ENCODE data around the gene PLIN5. TPM values are rescaled to one million over a fixed set of nuclear protein-coding genes. Genes with fewer than 3 reads are reported as not detected.

The PLIN5 gene
- total RNA-seq, 1 donor from 2014 or later: 17.1 TPM

DNA sequence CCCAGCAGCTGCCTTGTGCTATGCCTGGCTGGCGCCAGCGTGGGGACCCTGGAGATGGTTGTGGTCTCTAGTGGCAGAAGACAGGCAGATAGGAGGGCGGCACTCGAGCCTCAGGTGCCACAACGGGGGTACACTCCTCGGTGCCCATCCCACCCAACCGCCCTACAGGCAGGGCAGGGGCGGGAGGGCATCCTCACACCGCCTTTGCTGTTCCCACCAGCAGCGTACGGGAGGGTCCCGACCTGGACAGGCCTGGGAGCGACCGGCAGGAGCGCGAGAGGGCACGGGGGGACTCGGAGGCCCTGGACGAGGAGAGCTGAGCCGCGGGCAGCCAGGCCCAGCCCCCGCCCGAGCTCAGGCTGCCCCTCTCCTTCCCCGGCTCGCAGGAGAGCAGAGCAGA lies 33.3 kb downstream of the PLIN5 start:
- TF ChIP-seq, protein P1, sequence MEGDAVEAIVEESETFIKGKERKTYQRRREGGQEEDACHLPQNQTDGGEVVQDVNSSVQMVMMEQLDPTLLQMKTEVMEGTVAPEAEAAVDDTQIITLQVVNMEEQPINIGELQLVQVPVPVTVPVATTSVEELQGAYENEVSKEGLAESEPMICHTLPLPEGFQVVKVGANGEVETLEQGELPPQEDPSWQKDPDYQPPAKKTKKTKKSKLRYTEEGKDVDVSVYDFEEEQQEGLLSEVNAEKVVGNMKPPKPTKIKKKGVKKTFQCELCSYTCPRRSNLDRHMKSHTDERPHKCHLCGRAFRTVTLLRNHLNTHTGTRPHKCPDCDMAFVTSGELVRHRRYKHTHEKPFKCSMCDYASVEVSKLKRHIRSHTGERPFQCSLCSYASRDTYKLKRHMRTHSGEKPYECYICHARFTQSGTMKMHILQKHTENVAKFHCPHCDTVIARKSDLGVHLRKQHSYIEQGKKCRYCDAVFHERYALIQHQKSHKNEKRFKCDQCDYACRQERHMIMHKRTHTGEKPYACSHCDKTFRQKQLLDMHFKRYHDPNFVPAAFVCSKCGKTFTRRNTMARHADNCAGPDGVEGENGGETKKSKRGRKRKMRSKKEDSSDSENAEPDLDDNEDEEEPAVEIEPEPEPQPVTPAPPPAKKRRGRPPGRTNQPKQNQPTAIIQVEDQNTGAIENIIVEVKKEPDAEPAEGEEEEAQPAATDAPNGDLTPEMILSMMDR (IDR thresholded peaks at IDR 0.05): no peak
- Histone ChIP-seq H3K27me3 (no peaks in the 10 kb centered on the region), H3K4me3 (no peak overlapping the region), H3K27ac (no peak overlapping the region), H3K4me1 (no peaks in the 10 kb centered on the region), H3K36me3 (peaks cover 58 to 80% of the 10 kb centered on the region in 2 donors), H3K9me3 (no peaks in the 10 kb centered on the region)
- no peak for DNase-seq (ENCODE audit: low spot score in 2 of 2)
- intact Hi-C loops (cut with DNase I): no loop called here

DNA sequence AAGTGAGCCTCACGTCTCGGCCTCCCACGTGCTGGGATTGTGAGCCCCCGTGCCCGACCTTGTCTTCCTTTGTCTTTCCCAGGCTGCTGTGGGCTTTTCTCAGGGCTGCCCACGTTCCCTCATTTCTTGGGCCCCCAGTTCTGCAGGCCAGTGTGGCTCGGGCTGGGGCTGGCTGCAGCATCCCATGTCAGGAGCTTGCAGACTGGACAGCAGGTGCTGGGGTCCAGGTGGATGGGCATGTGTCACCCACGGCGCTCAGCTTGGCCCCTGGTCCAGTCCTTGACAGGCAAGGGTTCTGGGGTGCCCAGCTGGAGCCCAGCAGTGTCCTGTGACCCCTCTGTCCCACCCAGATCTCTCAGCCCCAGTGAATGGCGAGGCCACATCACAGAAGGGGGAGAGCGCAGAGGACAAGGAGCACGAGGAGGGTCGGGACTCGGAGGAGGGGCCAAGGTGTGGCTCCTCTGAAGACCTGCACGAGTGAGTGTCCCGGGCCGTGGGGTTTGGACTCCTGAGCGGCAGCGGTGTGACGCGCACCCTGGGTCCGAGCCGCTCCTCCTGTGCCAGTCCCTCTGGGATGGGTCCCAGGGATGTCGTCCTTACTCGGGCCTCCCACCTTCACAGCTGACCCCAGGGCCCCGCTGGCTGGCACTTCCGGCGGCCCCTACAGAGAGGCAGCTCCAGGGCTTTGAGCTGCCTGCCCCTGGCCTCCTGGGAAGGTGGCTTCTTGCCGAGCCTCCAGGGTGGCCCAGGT lies 34.0 kb downstream of the PLIN5 start:
- intact Hi-C loops (cut with DNase I): no loop called here
- H3K36me3 ChIP-seq: peaks cover 65 to 87% of the 10 kb centered on the region in 2 donors

DNA sequence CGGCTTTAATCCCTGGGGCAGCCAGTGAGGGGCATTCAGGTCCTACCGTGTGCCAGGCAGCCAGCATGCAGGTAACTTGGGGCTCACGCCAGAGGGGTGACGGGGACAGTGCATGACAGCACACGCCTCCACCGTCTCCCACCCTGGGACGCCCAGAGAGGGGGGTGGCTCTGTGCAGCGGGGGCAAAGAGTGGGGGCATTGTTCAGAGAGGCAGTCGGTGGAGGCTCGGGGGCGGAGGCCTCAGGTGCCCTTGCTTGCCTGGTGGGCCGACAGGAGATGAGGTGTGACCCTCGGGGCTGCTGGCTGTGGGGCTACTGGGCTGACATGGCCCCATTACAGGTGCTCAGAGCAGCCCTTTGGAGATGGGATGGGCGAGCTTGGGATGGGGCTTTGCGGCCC lies 35.2 kb downstream of the PLIN5 start:
- peaks cover 71 to 89% of the 10 kb centered on the region in 2 donors for H3K36me3 ChIP-seq
- no peak overlapping the region for H3K27ac ChIP-seq
- DNase-seq (ENCODE audit: low spot score in 2 of 2): no peak
- no peaks in the 10 kb centered on the region for H3K4me1 ChIP-seq
- intact Hi-C loops (cut with DNase I): no loop called here
- no peak overlapping the region for H3K4me3 ChIP-seq
- no peaks in the 10 kb centered on the region for H3K27me3 ChIP-seq
- H3K9me3 ChIP-seq: no peaks in the 10 kb centered on the region
- TF ChIP-seq, protein P1 (IDR thresholded peaks at IDR 0.05): no peak

More for the DNA sequence above, 34.0 kb downstream of the PLIN5 start:
- TF ChIP-seq, protein P1 (IDR thresholded peaks at IDR 0.05): no peak
- DNase-seq (ENCODE audit: low spot score in 2 of 2): no peak
- Histone ChIP-seq H3K4me3 (no peak overlapping the region), H3K4me1 (no peaks in the 10 kb centered on the region), H3K27me3 (no peaks in the 10 kb centered on the region), H3K9me3 (no peaks in the 10 kb centered on the region), H3K27ac (no peak overlapping the region)

DNA sequence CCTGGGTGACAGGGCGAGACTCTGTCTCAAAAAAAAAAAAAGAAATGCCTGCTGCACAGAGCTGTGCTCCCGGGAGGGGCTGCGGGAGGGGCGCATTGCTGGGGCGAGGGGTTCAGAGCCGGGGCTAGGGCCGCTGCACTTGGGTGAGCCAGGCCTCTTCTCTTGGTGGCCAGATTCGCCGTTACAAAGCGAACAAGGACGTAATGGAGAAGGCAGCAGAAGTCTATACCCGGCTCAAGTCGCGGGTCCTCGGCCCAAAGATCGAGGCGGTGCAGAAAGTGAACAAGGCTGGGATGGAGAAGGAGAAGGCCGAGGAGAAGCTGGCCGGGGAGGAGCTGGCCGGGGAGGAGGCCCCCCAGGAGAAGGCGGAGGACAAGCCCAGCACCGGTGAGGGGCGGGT lies 35.7 kb downstream of the PLIN5 start:
- Histone ChIP-seq H3K27me3 (no peaks in the 10 kb centered on the region), H3K9me3 (no peaks in the 10 kb centered on the region), H3K36me3 (peaks cover 76 to 89% of the 10 kb centered on the region in 2 donors), H3K4me3 (no peak overlapping the region), H3K4me1 (no peaks in the 10 kb centered on the region), H3K27ac (no peak overlapping the region)
- TF ChIP-seq, protein P1 (IDR thresholded peaks at IDR 0.05): no peak
- DNase-seq (ENCODE audit: low spot score in 2 of 2): no peak
- intact Hi-C loops (cut with DNase I): no loop called here

DNA sequence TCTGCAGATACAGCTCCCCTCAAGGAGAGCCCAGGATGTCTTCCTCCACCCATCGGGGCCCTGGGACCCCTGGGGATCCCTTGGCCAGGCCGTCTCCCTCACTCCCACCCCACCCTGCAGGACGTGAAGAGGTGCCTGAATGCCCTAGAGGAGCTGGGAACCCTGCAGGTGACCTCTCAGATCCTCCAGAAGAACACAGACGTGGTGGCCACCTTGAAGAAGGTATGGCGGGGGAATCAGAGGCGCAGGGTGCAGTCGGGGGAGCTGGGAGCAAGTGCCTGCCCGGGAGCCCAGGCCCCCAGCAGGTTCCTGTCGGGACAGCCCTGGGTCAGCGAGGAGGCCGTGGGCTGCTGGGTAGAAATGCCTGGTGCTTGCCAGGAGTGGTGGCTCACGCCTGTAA lies 36.3 kb downstream of the PLIN5 start:
- no peak for DNase-seq (ENCODE audit: low spot score in 2 of 2)
- Histone ChIP-seq H3K9me3 (no peaks in the 10 kb centered on the region), H3K36me3 (peaks cover 82 to 91% of the 10 kb centered on the region in 2 donors), H3K27me3 (no peaks in the 10 kb centered on the region), H3K4me1 (no peaks in the 10 kb centered on the region), H3K27ac (no peak overlapping the region), H3K4me3 (no peak overlapping the region)
- intact Hi-C loops (cut with DNase I): no loop called here
- TF ChIP-seq, protein P1 (IDR thresholded peaks at IDR 0.05): no peak
